HepG2 (cell line): ENCODE measurements around the gene MLST8. TPM values are rescaled to one million over a fixed set of nuclear protein-coding genes. Genes with fewer than 3 reads are reported as not detected.

ENCODE experiments used
- CEBPG ChIP-seq: IDR thresholded peaks from 2 replicates; pipeline ENCODE4 v1.6.1; 2016
- HNRNPUL1 ChIP-seq: fragments of 200-400 bp; formaldehyde crosslinking; IDR thresholded peaks from 2 replicates; pipeline ENCODE4 v1.6.1; 2017; ENCODE audit warnings: low read depth, mild to moderate bottlenecking, low read length, moderate library complexity
- MIER3 ChIP-seq: IDR thresholded peaks from 2 replicates; pipeline ENCODE4 v1.6.1; 2016; ENCODE audit warnings: missing compliant biosample characterization, borderline replicate concordance
- ZBTB7A ChIP-seq: sonication (generic); formaldehyde crosslinking; IDR thresholded peaks from 2 replicates; pipeline ENCODE4 v1.8.0; 2022; ENCODE audit warnings: mild to moderate bottlenecking, missing genetic modification reagents
- ZNF282 ChIP-seq: fragments of 450-650 bp; IDR thresholded peaks from 2 replicates; pipeline ENCODE4 v1.6.1; 2018; ENCODE audit not compliant: partially characterized antibody
- polyA plus RNA-seq, 8 experiments: library from polyadenylated mRNA; depleted of rRNA in 3 of 8; stranded (reverse) in 7 of 8; unstranded in 1 of 8; fragments of >200 nt; fragmentation: Illumina TruSeq in 4 of 8; extraction: Trizol in 4 of 8; gene quantifications; 2 replicates each; pipeline versions ENCODE4 v1.2.1 to v1.2.3, GENCODE V29; 2011 to 2016; ENCODE audit warnings: low read depth in 4 of 8, missing spikeins in 1 of 8, mixed read lengths in 1 of 8; ENCODE audit not compliant: insufficient read depth in 1 of 8
- total RNA-seq, 5 experiments: library from RNA; depleted of rRNA; stranded (reverse); fragments of >200 nt; fragmentation: Illumina TruSeq; extraction: Trizol; gene quantifications; 2 replicates each; pipeline ENCODE4 v1.2.3, GENCODE V29; 2016; ENCODE audit warnings: low read depth in 1 of 5
- TF ChIP-seq, protein P1 (sequence below): sonication (generic); formaldehyde crosslinking; IDR thresholded peaks from 2 replicates; pipeline ENCODE4 v1.4.0; 2020; ENCODE audit warnings: missing genetic modification reagents, borderline replicate concordance
- TF ChIP-seq, protein P2 (sequence below): sonication (generic); formaldehyde crosslinking; conservative IDR thresholded peaks from 2 replicates; pipeline ENCODE4 v1.4.0; 2020; ENCODE audit warnings: missing genetic modification reagents
- TF ChIP-seq, protein P3 (sequence below): sonication (generic); formaldehyde crosslinking; IDR thresholded peaks from 2 replicates; pipeline ENCODE4 v1.8.0; 2022; ENCODE audit warnings: mild to moderate bottlenecking, missing genetic modification reagents, moderate library complexity
- TF ChIP-seq, protein P4 (sequence below): IDR thresholded peaks from 2 replicates; pipeline ENCODE4 v1.6.1; 2016; ENCODE audit warnings: low read depth, missing genetic modification reagents, missing compliant biosample characterization
- TF ChIP-seq, protein P5 (sequence below): sonication (generic); formaldehyde crosslinking; IDR thresholded peaks from 2 replicates; pipeline ENCODE4 v1.5.1; 2020; ENCODE audit warnings: mild to moderate bottlenecking, missing genetic modification reagents, borderline replicate concordance
- TF ChIP-seq, protein P6 (sequence below): sonication (generic); formaldehyde crosslinking; IDR thresholded peaks from 2 replicates; pipeline ENCODE4 v1.8.1; 2023; ENCODE audit warnings: missing genetic modification reagents, inconsistent platforms, borderline replicate concordance
- TF ChIP-seq, protein P7 (sequence below): IDR thresholded peaks from 2 replicates; pipeline ENCODE4 v1.6.1; 2016; ENCODE audit warnings: missing biosample characterization, missing genetic modification reagents, low read depth

MLST8 gene
- total and polyA plus RNA-seq, 2 of the 13 experiments (the other 11 are each of a cell fraction or from before 2014, with no cell fraction given): 30.8 to 72.7 TPM

DNA sequence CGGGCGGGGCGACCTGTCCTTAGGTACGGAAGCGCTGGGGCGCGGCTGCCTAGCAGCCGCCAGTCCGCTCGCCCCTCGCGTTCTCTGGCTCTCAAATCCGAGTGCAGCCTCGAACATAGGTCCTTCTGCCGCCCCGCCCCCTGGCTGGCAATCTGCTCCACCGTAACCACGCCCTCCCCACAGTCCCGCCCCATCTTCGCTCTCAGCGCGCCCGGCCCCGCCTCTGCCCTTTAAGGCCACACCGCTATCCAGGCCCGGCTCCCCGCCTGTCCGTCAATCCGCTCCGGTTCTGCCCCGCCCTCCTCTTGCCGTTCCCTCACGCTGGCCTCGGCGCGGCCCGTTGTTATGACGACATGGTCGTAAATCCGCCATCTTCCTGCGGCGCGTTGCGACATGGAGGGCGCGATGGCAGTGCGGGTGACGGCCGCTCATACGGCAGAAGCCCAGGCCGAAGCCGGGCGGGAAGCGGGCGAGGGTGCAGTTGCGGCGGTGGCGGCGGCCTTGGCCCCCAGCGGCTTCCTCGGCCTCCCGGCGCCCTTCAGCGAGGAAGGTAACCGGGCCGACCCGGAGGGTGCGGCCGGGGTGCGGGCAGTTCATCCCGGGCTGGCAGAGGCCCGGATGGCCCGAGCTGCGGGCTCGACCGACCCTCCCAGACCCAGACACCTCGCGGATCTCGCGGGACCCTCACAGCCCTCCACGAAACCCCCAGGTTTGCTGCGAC, 18.1 kb downstream of the MLST8 start, which contains the start of gene E4F1 (continued):
- no peak for TF ChIP-seq ZBTB7A (CRISPR knock-in tag)
- TF ChIP-seq, protein P1, sequence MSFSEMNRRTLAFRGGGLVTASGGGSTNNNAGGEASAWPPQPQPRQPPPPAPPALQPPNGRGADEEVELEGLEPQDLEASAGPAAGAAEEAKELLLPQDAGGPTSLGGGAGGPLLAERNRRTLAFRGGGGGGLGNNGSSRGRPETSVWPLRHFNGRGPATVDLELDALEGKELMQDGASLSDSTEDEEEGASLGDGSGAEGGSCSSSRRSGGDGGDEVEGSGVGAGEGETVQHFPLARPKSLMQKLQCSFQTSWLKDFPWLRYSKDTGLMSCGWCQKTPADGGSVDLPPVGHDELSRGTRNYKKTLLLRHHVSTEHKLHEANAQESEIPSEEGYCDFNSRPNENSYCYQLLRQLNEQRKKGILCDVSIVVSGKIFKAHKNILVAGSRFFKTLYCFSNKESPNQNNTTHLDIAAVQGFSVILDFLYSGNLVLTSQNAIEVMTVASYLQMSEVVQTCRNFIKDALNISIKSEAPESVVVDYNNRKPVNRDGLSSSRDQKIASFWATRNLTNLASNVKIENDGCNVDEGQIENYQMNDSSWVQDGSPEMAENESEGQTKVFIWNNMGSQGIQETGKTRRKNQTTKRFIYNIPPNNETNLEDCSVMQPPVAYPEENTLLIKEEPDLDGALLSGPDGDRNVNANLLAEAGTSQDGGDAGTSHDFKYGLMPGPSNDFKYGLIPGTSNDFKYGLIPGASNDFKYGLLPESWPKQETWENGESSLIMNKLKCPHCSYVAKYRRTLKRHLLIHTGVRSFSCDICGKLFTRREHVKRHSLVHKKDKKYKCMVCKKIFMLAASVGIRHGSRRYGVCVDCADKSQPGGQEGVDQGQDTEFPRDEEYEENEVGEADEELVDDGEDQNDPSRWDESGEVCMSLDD (CRISPR knock-in tag): no peak; the same call in 1 of the 2 replicates
- no peak for TF ChIP-seq ZNF282
- TF ChIP-seq, protein P2, sequence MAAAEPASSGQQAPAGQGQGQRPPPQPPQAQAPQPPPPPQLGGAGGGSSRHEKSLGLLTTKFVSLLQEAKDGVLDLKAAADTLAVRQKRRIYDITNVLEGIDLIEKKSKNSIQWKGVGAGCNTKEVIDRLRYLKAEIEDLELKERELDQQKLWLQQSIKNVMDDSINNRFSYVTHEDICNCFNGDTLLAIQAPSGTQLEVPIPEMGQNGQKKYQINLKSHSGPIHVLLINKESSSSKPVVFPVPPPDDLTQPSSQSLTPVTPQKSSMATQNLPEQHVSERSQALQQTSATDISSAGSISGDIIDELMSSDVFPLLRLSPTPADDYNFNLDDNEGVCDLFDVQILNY (CRISPR knock-in tag): no peak; the same call in 1 of the 2 replicates
- peak; percentile 36; the same call in 1 of the 2 replicates for TF ChIP-seq MIER3 (CRISPR knock-in tag)
- TF ChIP-seq, protein P3, sequence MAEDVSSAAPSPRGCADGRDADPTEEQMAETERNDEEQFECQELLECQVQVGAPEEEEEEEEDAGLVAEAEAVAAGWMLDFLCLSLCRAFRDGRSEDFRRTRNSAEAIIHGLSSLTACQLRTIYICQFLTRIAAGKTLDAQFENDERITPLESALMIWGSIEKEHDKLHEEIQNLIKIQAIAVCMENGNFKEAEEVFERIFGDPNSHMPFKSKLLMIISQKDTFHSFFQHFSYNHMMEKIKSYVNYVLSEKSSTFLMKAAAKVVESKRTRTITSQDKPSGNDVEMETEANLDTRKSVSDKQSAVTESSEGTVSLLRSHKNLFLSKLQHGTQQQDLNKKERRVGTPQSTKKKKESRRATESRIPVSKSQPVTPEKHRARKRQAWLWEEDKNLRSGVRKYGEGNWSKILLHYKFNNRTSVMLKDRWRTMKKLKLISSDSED (CRISPR knock-in tag): no peak
- TF ChIP-seq, protein P4, sequence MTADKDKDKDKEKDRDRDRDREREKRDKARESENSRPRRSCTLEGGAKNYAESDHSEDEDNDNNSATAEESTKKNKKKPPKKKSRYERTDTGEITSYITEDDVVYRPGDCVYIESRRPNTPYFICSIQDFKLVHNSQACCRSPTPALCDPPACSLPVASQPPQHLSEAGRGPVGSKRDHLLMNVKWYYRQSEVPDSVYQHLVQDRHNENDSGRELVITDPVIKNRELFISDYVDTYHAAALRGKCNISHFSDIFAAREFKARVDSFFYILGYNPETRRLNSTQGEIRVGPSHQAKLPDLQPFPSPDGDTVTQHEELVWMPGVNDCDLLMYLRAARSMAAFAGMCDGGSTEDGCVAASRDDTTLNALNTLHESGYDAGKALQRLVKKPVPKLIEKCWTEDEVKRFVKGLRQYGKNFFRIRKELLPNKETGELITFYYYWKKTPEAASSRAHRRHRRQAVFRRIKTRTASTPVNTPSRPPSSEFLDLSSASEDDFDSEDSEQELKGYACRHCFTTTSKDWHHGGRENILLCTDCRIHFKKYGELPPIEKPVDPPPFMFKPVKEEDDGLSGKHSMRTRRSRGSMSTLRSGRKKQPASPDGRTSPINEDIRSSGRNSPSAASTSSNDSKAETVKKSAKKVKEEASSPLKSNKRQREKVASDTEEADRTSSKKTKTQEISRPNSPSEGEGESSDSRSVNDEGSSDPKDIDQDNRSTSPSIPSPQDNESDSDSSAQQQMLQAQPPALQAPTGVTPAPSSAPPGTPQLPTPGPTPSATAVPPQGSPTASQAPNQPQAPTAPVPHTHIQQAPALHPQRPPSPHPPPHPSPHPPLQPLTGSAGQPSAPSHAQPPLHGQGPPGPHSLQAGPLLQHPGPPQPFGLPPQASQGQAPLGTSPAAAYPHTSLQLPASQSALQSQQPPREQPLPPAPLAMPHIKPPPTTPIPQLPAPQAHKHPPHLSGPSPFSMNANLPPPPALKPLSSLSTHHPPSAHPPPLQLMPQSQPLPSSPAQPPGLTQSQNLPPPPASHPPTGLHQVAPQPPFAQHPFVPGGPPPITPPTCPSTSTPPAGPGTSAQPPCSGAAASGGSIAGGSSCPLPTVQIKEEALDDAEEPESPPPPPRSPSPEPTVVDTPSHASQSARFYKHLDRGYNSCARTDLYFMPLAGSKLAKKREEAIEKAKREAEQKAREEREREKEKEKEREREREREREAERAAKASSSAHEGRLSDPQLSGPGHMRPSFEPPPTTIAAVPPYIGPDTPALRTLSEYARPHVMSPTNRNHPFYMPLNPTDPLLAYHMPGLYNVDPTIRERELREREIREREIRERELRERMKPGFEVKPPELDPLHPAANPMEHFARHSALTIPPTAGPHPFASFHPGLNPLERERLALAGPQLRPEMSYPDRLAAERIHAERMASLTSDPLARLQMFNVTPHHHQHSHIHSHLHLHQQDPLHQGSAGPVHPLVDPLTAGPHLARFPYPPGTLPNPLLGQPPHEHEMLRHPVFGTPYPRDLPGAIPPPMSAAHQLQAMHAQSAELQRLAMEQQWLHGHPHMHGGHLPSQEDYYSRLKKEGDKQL (CRISPR knock-in tag): 0 out of 2 replicates have a peak, but pooled peaks have one; percentile 24
- TF ChIP-seq, protein P5, sequence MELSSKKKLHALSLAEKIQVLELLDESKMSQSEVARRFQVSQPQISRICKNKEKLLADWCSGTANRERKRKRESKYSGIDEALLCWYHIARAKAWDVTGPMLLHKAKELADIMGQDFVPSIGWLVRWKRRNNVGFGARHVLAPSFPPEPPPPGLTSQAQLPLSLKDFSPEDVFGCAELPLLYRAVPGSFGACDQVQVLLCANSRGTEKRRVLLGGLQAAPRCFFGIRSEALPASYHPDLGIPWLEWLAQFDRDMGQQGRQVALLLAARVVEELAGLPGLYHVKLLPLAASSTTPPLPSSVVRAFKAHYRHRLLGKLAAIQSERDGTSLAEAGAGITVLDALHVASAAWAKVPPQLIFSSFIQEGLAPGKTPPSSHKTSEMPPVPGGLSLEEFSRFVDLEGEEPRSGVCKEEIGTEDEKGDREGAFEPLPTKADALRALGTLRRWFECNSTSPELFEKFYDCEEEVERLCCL (CRISPR knock-in tag): no peak
- TF ChIP-seq, protein P6, sequence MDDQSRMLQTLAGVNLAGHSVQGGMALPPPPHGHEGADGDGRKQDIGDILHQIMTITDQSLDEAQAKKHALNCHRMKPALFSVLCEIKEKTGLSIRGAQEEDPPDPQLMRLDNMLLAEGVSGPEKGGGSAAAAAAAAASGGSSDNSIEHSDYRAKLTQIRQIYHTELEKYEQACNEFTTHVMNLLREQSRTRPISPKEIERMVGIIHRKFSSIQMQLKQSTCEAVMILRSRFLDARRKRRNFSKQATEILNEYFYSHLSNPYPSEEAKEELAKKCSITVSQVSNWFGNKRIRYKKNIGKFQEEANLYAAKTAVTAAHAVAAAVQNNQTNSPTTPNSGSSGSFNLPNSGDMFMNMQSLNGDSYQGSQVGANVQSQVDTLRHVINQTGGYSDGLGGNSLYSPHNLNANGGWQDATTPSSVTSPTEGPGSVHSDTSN: 0 out of 2 replicates have a peak, but pooled peaks have one; percentile 76
- TF ChIP-seq, protein P7, sequence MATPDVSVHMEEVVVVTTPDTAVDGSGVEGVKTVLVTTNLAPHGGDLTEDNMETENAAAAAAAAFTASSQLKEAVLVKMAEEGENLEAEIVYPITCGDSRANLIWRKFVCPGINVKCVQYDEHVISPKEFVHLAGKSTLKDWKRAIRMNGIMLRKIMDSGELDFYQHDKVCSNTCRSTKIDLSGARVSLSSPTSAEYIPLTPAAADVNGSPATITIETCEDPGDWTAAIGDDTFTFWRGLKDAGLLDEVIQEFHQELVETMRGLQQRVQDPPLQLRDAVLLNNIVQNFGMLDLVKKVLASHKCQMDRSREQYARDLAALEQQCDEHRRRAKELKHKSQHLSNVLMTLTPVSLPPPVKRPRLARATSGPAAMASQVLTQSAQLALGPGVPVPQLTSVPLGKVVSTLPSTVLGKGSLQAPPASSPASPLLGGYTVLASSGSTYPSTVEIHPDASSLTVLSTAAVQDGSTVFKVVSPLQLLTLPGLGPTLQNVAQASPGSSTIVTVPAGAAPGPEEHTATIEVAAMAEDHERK: peak; percentile 83
- peak; percentile 98 for TF ChIP-seq CEBPG (CRISPR knock-in tag)
- TF ChIP-seq HNRNPUL1: no peak
